ENCODE data around the gene CCDC85A.

Gene CCDC85A

GRCh38 chr2:56376699-56377665 lies 193.2 kb downstream of the CCDC85A start:
- no peak for DNase-seq

GRCh38 chr2:56379066-56379465 lies 195.3 kb downstream of the CCDC85A start:
- no peak for DNase-seq

DNA sequence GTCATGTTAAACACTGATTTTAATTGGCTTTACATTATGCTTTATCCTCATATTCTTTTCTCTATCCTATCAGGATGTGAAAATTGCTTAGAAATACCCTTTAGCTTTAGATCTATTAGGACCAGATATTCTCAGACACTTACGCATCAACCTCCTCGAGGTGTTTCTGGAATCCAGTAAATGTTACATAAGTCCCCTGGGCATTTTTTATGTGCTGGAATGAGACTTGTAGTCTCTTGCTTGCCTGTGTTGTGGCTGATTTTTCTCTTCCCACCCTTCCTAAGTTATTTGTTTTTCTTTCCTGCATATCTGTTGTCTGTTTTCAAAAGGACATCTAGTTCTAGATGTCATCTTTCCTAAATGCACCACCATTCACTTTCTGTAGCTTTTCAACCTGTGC lies 197.1 kb downstream of the CCDC85A start:
- DNase-seq, result no peak

DNA sequence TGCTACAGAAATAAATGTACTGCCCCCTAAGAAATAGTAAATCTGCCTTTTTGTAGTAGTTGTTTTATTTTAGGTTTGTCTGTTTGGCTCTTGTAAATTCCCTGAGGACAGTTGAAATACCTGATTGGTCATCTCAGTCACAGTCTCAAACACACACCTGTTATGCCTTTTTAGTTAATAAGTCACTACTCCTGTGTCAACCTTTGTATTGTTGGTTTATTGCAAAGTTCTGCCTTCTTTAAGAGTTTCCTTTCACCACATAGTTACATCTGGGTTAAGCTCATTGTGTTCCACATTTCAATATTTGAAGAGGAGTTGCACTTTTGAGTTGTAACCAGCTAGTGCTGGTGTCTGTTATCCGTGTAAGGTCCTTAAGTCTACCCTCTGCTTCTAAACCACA lies 198.7 kb downstream of the CCDC85A start:
- no peak for DNase-seq

DNA sequence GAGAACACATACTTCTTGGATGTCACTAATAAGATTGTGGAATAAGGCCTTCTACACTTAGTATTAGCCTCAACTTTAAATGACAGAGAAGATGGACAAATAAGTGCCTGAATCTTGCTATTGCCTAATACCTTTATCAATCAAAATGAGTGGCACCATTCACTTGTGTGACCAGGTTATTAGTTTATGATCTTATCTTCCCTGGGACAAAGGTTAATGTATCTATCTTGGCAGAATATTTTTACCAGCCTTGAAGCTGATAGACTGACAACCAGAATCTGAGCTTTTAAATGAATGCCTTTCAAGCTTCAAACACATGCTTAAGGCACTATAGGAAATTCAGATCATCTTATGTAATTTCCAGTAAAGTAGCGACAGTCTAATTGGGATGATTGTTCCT lies 202.9 kb downstream of the CCDC85A start:
- DNase-seq, result no peak

- no peak for DNase-seq
These were observed 206.9 kb downstream of the CCDC85A start for GRCh38 chr2:56390644-56391043.

GRCh38 chr2:56410140-56410539 lies 226.3 kb downstream of the CCDC85A start:
- DNase-seq, result no peak

DNA sequence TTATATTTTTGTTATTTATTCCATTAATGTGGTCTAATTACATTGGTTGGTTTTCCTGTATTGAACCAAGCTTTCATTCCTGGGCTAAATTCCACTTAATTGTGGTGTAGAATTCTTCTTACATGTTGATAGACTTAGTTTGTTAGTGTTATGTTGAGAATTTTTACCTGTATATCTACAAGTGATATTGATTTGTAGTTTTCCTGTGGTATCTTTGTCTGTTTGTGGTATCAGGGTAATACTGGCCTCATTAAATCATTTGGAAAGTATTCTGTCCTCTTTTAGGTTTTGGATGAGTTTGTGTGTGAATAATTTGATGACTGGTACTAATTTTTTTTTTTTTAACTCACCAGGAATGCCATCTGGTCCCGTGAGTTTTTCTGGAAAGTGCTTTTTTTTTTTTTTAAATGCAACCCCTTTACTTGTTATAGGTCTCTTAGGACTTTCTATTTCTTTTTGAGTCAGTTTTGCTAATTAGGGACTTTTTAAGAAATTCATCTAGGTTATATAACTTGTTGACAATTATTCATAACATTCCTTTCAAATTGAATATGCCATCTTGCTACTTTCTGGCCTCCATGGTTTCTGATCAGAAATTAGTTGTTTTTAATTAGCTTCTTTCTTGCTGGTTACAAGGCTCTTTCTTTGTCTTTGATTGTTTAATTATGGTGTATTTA lies 232.8 kb downstream of the CCDC85A start:
- DNase-seq, result no peak
